H4 (cell line): ENCODE data around the gene VPS37C. TPM values are rescaled to one million over a fixed set of nuclear protein-coding genes. Genes with fewer than 3 reads are reported as not detected.
"Not testable (repeated sequence)": the region's sequence is repeated elsewhere in the genome, so short reads cannot be mapped to it uniquely, and the experiment has no call there.

Experiments used
- DNase-seq: peaks from one replicate; pipeline ENCODE4 v3.0.0-alpha.2; 2015; ENCODE audit warnings: low spot score
- total RNA-seq: library from RNA; depleted of rRNA; stranded (reverse); fragments of >200 nt; shearing (Covaris generic); gene quantifications from 2 replicates; pipeline ENCODE4 v1.2.3, GENCODE V29; 2014; rRNA removed

VPS37C gene
- total RNA-seq, 1 experiment from 2014 or later, result 4.6 TPM

GRCh38 chr11:61094167-61094566 lies 67.1 kb downstream of the VPS37C start:
- not testable (repeated sequence) for DNase-seq

- no peak for DNase-seq
These were observed 68.1 kb downstream of the VPS37C start for GRCh38 chr11:61092908-61093763.

DNA sequence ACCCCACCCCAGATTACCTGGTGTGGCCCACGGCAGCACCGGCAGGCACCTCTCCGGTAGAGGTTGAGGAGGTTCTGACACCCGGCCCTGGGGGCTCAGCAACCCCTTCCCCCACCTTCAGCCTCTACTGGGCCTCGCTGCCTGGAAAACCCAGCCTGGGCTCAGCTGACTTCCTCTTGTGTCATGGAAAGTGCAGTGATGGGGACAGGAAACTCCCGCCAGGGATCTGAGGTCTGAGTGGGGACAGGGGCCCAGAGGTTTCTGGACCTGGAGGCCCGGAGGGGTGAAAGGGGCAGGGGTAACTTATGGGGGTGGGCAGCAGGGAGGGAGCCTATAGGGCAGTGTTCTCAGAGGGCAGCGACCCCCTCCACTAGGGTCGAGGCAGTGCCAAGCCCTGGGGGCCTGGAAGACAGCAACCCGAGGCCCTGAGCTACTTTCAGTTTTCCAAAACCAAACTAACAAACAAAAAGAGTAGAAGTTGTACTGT lies 68.9 kb downstream of the VPS37C start:
- DNase-seq, result no peak

- no peak for DNase-seq
These were observed 69.6 kb downstream of the VPS37C start for GRCh38 chr11:61091373-61092279.

GRCh38 chr11:61090982-61091372 lies 70.2 kb downstream of the VPS37C start:
- DNase-seq, result no peak

DNA sequence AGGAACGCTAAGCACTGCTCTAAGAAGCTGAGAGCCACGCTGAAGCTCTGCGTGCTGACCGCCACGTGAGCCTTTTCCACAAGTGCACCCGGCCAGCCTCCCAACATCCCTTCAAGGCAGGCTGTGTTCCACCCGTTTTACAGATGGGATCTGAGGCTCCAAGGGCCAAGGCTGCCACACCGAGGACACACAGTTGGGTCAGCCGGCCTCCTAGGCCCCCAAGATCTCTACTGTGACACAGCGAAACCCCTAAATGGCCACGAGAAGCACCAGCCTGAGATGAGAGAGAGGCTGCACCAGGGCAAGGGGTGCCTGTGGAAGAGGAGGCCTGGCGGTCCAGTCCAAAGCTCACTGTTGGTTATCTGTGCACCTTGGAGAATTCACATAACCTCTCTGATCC lies 70.7 kb downstream of the VPS37C start:
- no peak for DNase-seq

DNA sequence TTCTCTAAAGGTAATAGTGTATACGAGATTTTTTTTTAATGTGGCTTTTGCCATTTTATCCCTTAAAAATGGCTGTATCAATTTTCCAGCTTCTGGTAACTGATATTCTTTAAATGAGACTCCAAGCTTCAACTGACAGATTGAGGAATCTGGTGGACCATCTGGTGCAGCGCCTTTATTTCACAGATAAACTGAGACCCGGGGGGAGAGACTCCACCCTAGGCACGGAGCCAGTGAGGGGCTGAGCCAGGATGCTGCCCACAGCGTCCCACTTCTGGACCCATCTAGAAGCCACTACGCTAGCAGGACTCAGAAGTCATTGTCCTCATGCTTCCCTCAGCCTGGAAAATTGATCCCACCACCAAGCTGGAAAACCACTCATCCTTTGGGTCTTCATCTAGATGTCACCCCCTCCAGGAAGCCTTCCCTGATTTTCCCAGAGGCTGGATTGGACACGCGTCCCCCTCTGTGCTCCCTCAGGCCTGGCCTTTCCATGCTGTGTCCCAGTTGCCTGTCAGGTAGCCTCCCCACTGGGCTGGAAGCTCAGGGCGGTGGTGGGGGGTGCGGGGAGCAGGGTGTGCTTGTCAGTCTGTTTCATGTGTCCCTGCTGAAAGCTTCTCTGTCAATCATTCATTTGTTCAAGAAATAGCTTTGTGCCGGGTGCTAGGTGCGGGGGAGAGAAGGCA lies 71.3 kb downstream of the VPS37C start:
- DNase-seq, result no peak

DNA sequence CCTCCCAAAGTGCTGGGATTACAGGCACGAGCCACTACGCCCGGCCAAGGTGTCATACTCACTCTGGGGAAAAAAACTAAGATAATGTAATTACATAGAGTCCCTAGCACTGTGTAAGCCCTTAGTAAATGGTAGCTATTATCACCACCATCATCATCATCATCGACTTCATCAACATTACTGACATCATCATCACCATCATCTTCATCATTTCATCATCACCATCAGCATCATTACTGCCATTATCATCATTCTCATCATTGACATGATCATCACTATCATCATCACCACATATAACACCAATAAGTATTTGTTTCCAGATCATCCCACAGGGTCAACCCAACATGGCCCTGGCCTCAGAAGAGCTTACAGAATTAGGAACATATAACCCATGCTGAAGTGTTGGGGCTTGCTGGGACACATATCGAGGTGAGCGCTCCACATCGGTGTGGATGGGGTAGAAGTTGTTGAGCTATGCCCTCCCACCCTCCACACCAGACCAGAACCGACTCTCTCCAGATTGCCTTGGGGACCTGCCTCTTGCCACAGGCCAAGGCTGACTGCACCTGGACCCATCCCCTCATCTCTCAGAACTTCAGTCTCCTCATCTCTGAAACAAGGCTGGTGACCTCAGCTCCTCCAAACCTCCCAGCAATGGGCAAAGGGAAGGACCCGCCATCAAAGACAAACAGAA lies 73.7 kb downstream of the VPS37C start:
- no peak for DNase-seq

DNA sequence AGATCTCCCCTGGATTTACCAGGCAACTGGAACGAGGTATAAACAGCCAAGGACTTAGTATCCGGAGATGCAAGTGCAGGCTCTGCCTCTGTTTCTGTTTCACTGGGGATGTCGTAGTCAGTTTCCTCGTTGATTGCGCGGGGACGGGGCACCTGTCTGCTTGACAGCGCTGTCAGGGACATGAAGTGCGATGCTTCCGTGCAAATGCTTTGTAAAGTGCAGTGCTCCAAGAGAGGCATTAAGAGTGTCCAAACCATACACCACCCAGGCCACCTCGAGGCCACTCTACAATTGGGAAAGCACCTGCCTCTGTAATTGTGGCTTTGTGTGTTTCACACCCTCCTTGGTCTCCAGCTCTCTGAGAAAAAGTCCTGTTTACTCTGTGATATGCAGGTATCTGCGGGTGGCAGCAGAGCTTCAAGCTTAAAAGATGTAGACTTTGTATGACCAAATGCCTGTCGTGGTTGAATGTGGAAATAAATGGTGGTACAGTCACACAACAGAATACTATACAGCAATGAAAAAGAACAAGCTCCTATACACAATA lies 77.6 kb downstream of the VPS37C start:
- DNase-seq, result no peak

DNA sequence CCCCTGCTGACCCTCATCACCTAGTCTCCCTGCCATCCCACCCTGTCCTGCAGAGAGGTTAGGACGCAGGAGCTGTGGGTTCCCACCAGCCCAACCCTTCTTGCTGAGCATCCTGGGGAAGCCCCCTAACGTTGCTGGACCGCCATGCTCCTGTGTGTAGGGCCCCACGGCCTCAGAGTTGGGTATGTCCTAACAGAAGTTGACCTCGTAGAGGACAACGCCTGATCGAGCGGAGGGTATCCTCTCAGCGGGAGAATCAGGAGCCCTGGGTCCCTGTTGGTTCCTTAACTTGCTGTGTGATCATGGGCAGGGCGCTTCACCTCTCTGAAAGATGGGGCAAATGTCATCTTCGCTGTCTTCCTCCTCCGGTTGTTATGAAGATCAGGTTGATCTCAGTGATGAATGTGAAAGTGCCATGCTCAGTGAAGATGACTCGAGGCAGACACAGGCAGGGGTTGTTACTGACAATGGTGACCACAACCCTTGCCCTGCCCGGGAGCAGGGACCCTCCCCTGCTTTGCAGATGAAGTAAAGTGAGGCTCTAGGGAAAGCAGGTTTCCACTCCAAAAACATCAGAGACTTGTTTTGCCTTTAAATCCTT lies 78.2 kb downstream of the VPS37C start:
- no peak for DNase-seq

DNA sequence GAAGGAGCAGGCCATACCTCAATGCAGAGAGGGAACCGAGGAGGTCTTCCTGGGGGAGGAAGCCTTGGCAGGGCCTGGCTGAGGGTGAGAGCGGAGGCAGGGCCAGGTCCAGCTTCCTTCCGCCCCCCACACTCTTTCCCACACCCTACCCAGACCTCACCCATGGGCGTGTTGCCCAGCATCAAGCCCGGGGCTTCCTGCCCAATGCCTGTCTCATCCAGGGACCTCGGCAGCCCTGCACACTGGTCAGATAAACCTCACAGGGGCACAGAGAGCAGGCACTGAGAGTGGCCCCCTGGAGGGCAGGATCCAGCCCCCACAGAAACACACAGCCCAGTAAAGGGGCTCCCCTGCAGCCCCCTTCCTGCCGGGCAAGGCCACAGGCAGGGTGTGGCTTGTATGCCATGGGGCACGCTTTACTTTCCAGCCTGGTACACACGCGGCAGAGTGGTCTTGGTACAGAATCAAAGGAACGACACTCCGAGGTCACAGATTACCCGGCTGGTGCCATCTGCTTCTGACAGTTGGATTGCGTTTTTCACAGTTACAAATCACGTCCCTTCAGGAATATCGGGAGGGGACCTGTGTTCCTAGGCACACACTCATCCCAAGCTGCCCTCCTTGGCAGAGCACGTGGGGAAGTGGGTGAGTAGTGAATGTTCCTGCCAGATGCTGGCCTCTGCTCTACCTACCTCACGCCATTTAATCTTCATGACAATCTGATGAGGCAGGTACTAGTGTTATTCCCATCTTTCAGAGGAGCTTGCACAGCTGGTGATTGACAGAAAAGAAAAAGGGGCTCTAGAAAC lies 79.0 kb downstream of the VPS37C start:
- DNase-seq, result no peak

DNA sequence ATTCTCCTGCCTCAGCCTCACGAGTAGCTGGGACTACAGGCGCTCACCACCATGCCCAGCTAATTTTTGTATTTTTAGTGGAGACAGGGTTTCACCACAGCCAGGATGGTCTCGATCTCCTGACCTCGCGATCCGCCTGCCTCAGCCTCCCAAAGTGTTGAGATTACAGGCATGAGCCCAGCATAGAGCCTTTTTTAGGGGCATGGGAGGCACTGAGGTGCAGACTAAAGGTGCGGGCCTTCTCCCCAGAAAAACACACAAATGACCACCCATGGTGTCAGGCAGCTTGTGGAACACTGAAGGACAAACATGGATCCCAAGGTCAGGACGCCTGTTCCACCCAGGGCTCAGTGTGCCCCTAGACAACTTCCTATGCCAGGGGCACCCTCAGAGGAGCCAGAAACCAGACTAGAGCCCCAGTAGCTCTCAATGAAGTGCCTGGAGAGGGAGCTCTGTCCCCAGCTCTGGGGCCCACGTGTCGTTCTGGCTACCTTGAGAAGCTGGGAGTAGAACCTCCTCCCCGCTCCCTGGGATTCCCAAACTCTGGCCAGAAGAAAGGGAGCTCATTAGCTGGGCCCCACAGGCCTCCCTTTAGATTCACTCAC lies 80.1 kb downstream of the VPS37C start:
- no peak for DNase-seq

DNA sequence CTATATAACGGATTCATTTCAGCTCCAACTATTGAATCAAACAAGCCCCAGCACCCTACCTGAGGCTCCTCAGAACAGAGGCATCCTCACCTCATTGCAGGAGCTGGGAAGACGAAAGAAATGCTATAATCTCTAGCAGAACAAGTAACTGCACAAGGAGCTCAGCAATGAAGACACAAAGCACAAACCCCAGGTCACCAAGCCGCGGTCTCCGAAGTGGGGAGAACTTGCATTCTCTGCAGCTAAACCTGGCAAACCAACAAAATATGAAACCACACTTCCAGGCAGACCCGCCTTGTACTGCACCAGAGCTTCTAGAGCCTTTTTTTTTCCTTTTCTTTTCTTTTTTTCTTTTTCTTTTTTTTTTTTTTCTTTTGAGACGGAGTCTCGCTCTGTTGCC lies 80.7 kb downstream of the VPS37C start:
- DNase-seq, result no peak

Other genes starting within 250 kb of the VPS37C start
- 43.0 and 65.6 TPM in 2 replicates for gene TMEM109, start 247.3 kb downstream of the VPS37C start, total RNA-seq
- 28.6 and 39.0 TPM in 2 replicates for gene TMEM132A, start 237.0 kb downstream of the VPS37C start, total RNA-seq
- 4.9 and 5.8 TPM in 2 replicates for gene SLC15A3, start 209.2 kb downstream of the VPS37C start, total RNA-seq
- gene CD6, start 189.7 kb downstream of the VPS37C start, total RNA-seq, result not detected in 2 replicates
- not detected in 2 replicates for gene CD5, start 58.9 kb downstream of the VPS37C start, total RNA-seq
- gene PGA3, start 42.1 kb upstream of the VPS37C start, total RNA-seq, result not detected in 2 replicates
- not detected in 2 replicates for gene PGA4, start 60.9 kb upstream of the VPS37C start, total RNA-seq
- gene PGA5, start 79.7 kb upstream of the VPS37C start, total RNA-seq, result not detected in 2 replicates
- gene VWCE, start 133.9 kb upstream of the VPS37C start, total RNA-seq, result 0.35 TPM in 1 of 2 replicates, not detected in the other
- gene DDB1, start 171.7 kb upstream of the VPS37C start, total RNA-seq, result 119 and 145 TPM in 2 replicates
- 15.1 and 17.0 TPM in 2 replicates for gene TKFC, start 171.8 kb upstream of the VPS37C start, total RNA-seq
- gene CYB561A3, start 200.5 kb upstream of the VPS37C start, total RNA-seq, result 29.0 and 41.8 TPM in 2 replicates
- 48.5 and 62.5 TPM in 2 replicates for gene TMEM138, start 200.9 kb upstream of the VPS37C start, total RNA-seq
- 0.08 TPM in 1 of 2 replicates, not detected in the other for gene TMEM216, start 231.2 kb upstream of the VPS37C start, total RNA-seq